GM12801 (cell line): ENCODE data around the gene ADAR.

ENCODE experiments used
- TF ChIP-seq, protein P1 (sequence below): IDR thresholded peaks from one replicate; pipeline ENCODE4 v1.5.1; 2011; ENCODE audit warnings: control low read depth; ENCODE audit not compliant: insufficient read length; ENCODE audit errors: extremely low read depth

Gene ADAR, protein sequence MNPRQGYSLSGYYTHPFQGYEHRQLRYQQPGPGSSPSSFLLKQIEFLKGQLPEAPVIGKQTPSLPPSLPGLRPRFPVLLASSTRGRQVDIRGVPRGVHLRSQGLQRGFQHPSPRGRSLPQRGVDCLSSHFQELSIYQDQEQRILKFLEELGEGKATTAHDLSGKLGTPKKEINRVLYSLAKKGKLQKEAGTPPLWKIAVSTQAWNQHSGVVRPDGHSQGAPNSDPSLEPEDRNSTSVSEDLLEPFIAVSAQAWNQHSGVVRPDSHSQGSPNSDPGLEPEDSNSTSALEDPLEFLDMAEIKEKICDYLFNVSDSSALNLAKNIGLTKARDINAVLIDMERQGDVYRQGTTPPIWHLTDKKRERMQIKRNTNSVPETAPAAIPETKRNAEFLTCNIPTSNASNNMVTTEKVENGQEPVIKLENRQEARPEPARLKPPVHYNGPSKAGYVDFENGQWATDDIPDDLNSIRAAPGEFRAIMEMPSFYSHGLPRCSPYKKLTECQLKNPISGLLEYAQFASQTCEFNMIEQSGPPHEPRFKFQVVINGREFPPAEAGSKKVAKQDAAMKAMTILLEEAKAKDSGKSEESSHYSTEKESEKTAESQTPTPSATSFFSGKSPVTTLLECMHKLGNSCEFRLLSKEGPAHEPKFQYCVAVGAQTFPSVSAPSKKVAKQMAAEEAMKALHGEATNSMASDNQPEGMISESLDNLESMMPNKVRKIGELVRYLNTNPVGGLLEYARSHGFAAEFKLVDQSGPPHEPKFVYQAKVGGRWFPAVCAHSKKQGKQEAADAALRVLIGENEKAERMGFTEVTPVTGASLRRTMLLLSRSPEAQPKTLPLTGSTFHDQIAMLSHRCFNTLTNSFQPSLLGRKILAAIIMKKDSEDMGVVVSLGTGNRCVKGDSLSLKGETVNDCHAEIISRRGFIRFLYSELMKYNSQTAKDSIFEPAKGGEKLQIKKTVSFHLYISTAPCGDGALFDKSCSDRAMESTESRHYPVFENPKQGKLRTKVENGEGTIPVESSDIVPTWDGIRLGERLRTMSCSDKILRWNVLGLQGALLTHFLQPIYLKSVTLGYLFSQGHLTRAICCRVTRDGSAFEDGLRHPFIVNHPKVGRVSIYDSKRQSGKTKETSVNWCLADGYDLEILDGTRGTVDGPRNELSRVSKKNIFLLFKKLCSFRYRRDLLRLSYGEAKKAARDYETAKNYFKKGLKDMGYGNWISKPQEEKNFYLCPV

DNA sequence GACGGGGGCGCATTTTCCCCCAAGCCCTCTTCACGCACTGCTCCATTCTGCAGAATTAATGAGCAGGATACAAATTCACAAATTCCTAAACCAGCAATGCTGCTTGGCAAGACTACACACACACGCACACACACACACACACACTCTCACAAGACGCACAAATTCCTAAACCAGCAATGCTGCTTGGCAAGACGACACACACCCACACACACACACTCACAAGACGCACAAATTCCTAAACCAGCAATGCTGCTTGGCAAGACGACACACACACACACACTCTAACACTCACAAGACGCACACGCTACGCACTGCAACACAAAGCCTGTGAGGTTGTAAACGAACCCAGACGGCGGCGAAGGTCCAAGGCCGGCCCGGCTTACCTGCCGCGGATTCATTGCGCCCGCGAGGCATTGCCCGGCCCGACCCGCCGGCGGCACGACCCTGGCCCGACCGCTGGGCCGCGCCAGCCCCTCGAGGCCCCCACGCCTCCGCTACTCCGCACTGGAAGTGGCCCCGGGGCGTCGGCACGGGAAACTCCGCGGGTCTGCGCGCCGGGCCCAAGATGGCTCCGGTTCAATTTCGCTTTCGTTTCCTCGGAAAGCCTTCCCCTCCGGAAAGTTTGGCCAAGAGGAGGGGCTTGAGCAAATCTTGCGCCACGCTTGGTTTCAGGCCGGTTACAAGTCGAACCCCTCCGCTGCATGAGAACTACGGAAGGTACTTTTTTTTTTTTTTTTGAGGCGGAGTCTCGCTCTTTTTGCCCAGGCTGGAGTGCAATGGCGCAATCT, at the start of gene ADAR:
ADAR (minus strand) TSS at position 578 of the 788 bp plus-strand sequence; CDS start at position 398, 180 bp downstream.
- TF ChIP-seq, protein P1, sequence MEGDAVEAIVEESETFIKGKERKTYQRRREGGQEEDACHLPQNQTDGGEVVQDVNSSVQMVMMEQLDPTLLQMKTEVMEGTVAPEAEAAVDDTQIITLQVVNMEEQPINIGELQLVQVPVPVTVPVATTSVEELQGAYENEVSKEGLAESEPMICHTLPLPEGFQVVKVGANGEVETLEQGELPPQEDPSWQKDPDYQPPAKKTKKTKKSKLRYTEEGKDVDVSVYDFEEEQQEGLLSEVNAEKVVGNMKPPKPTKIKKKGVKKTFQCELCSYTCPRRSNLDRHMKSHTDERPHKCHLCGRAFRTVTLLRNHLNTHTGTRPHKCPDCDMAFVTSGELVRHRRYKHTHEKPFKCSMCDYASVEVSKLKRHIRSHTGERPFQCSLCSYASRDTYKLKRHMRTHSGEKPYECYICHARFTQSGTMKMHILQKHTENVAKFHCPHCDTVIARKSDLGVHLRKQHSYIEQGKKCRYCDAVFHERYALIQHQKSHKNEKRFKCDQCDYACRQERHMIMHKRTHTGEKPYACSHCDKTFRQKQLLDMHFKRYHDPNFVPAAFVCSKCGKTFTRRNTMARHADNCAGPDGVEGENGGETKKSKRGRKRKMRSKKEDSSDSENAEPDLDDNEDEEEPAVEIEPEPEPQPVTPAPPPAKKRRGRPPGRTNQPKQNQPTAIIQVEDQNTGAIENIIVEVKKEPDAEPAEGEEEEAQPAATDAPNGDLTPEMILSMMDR = no peak

DNA sequence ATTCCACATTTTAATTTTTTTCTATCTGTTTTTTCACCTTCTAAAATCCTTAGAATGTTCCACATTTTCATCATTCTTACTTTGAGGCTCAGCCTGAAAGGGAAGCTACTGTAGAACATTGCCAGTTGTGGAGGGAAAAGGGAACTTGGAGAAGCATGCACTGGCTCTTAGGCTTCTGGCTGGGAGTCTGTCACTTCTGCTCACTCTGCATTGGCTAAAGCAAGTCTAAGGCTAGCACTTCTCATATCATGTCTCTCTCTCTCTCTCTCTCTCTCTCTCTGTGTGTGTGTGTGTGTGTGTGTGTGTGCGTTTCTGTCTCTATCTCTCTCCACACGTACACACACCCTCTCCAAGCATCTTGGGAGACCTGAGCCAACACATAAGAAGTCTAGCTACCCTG, 49.6 kb upstream of the ADAR start:
- TF ChIP-seq, protein P1 = no peak

DNA sequence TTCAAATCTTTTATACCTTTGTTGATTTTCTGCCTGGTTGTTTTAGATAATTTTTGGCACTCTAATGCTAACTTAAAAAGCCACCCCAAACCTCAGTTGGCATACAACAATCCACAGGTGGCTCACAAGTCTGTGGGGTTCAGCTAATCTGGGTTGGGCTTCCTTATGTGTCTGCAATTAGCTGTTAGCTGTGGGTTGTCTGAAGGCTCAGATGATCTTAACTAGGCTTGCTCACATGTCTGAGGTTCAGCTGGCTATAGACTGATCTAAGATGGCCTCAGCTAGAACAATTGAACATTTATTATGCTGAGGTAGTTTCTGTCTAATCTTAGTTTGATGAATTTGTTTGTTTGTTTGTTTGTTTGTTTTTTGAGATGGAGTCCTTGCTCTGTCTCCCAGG, 44.9 kb upstream of the ADAR start:
- TF ChIP-seq, protein P1 = no peak

DNA sequence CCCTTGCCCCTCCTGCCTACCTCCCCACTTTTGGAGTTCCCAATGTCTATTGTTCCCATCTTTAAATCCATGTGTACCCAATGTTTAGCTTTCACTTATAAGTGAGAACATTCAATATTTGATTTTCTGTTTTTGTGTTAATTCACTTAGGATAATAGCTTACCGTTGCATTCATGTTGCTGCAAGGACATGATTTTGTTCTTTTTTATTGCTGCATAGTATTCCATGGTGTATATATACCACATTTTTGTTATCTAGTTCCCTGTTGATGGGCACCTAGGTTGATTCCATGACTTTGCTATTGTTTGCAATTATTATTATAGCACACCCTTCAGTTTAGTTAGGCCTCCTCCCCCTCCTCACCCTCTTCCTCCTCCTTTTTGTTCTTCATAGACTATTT, 33.5 kb upstream of the ADAR start:
- TF ChIP-seq, protein P1 = no peak

DNA sequence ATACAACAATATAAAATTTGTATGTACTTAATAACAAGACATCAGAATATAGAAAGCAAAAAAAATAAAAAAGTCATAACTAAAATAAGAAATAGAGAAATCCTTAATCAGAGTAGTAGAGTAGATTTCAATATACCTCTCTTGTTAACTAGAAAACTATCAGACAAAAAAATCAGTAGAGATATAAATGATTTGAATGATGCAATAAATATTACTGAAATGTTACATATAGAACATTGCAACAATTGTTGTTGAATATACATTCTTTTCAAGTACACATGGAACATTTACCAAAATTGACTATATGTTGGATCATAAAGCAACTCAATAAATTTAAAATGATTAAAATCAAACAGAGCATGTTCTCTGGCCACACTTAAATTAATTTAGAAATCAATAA, 31.9 kb upstream of the ADAR start:
- TF ChIP-seq, protein P1 = no peak

DNA sequence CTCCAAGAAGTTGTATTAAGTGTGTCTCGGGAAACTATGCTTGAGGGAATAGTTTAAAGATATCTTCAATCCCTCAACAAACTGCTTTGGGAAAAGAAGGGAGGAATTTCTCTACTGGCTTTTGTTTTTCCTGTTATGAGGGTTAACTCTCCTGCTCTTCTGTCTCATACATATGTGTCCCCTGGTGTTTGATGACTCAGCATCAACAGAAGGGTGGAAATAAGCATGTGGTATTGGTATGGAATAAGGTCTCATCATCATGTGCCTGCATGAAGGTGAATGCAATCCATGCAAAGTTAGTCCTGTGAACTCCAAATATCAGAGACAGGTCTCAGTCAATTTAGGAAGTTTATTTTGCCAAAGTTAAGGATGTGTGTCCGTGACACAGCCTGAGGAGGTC, 27.2 kb upstream of the ADAR start:
- TF ChIP-seq, protein P1 = no peak
